GM10847 (cell line): Measurements from ENCODE around the gene PEX5.

Experiments used
- POLR2A ChIP-seq: IDR thresholded peaks from 2 replicates; pipeline ENCODE4 v1.6.1; 2011; ENCODE audit not compliant: insufficient read length; ENCODE audit errors: extremely low read depth

Gene PEX5

DNA sequence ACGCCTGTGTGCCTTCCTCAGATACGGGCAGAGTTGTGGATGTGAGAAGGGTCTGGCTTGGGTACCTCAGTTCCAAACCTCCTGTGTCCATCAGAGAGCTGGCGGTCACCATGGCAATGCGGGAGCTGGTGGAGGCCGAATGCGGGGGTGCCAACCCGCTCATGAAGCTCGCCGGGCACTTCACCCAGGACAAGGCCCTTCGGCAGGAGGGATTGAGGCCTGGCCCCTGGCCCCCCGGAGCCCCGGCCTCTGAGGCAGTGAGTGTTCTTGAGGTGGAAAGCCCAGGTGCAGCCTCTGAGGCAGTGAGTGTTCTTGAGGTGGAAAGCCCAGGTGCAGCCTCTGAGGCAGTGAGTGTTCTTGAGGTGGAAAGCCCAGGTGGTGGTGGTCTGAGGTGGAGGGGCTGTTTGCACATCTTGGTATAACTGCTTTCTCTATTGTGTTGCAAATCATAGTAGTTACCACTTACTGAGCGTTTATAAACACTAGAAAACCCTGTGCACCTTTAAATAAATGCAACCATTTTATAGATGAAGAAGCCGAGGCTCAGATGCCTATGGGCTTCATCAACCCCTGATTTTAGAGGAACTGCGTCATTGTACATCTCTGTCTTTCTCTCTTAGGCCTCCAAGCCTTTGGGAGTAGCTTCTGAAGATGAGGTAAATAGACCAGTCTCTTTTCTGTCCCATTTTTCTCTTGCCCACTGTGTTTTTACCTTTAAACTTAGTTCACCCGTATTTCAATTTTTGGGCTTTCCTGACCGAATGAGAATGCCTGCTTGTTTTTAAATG lies 976 bp downstream of the PEX5 start:
- no peak for TF ChIP-seq POLR2A

DNA sequence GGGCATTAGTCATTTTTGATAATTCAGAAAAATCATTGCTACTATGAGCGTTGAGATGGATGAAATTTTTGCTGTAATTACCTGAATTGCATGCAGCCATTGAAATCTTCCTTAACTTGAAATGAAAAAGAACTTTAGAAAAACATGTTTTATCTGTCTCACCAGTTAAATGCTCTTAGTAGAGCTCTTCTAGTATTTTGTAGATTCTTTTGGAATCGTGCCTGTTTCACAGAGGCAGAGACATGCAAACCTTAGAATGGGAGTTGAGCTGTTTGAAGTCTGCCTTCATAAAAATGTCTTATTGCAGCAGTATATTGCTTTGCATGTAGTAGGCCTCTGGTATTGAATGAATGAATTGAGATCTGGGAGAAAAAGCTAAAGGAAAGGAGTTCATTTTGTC lies 4.2 kb downstream of the PEX5 start:
- no peak for TF ChIP-seq POLR2A

DNA sequence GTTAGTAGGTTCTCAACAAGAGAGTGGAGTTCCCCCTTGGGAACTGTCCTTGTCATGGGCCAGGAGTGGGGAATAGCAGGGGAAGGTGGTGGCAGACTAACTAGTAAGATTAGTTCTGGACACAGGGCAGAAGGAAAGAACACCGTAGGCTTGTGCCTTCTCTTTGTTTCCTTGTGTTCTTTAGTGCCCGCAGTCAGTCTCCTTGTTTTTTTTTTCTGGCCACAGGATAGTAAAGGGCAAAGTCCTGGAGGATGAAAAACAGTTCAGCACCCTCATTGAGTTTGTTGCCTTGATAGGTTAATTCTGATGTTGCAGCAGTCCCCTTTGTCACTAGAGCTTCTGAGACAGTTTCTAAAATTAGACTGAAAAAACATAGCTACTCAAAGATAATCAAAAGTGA lies 8.4 kb downstream of the PEX5 start:
- TF ChIP-seq POLR2A: no peak

DNA sequence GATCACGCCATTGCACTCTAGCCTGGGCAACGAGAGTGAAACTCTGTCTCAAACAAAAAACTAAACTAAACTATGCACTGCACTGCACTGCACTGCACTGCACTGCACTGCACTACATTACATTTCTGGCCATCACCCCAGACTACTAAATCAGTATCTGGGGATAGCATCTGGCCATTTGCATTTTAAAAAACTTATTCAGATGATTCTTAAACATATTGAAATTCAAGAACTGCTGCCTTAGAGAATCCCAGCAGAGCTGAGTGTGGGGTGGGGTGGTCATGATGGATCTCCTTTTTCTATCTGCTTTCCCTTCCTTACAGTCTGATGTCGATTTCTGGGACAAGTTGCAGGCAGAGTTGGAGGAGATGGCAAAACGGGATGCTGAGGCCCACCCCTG lies 13.6 kb downstream of the PEX5 start:
- TF ChIP-seq POLR2A: no peak

DNA sequence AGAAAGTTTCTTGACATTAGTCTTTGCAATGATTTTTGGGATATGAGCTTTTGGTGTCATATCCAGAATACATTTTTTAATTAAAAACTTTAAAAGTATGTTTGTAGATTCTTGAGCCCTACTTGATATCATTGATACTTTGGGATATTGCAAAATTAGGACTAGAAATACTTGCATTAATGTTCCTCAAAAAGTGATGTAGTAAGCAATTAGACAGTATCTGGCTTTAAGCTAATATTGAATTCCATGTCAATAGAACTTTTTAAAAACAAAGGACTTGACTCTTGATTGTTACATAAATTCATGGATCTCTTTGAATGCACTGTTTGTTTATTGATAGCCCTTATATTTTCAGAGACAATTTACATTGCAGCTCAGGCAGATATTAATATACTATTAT lies 15.6 kb downstream of the PEX5 start:
- no peak for TF ChIP-seq POLR2A

DNA sequence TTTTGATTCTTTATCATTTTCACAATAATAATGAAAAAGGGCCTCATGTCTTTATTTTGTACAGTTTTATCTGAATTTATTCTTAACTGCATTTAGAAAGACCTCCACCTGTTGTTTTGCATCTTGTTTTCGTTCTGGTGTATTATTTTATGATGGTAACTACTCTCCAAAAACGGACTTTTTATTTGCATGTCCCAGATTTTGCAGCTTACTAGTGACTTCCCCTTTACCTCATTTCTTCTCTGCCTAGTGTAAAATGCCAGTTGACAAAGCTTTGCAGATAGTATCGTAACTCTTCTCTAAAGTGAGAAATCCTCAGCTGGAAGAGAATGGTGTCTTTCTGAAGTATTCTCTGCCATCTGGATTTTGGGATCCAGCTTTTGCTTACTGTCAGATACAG lies 17.2 kb downstream of the PEX5 start:
- no peak for TF ChIP-seq POLR2A

DNA sequence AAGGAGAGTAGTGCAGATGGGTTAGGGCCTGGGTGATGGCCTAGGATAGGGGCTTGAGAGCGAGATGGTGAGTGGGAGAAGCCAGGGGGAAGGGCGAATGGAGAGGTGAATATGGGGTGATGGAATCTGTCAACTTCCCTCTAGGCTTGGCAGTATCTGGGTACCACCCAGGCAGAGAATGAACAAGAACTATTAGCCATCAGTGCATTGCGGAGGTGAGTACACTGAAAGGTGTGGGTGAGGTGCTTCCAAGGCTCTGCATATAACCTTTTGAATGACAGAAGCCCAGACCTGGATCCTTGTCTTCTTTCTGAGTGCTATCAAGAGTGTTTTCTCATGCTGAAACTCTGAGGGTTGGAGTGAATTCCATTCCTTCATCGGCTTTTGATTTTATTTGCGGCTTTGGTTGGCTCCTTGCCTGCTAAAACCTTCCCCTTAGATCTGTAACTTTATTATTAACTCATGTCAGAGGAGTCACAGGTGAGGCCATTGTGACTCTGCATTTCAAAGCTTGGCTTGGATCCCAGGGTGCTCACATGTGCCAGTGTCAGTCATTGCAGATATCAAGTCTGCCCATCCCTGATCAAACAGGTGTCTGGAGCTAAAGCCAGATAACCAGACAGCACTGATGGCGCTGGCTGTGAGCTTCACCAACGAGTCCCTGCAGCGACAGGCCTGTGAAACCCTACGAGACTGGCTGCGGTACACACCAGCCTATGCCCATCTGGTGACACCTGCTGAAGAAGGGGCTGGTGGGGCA lies 18.6 kb downstream of the PEX5 start:
- no peak for TF ChIP-seq POLR2A

DNA sequence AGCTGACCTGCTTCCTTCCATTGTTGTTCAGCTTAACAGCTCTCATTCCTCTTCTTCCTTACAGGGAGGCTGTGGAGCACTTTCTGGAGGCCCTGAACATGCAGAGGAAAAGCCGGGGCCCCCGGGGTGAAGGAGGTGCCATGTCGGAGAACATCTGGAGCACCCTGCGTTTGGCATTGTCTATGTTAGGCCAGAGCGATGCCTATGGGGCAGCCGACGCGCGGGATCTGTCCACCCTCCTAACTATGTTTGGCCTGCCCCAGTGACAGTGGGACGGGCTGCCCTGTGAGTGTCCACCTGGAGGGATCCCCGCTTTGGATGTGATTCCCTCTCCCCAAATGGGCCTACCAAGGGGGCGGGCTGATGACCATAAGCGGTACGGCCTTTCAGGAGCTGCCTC lies 20.5 kb downstream of the PEX5 start:
- no peak for TF ChIP-seq POLR2A

DNA sequence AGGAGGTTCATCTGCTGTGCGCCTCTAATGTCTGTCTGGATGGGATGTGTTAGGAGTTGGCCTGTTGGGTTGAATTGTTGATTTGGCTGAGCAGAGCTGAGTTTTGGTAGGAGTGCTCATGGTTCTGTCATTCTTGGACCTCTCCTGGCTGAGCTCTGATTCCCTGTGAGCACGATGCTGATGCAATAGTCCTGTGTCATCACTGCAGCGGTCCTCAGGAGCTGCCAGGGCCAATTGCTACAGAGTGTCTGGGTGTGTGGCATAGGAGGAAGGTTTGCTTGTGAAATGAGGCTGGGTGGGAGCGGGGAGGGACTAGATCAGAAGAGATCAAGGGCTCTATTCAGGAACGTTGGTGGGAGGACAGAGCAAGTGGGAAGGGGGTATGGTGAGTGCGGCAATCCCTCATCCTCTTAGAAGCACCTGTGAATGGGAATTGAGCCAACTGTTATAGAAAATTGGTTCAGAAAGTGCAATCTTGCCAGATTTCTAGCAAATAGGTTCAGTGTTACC lies 21.2 kb downstream of the PEX5 start:
- no peak for TF ChIP-seq POLR2A

DNA sequence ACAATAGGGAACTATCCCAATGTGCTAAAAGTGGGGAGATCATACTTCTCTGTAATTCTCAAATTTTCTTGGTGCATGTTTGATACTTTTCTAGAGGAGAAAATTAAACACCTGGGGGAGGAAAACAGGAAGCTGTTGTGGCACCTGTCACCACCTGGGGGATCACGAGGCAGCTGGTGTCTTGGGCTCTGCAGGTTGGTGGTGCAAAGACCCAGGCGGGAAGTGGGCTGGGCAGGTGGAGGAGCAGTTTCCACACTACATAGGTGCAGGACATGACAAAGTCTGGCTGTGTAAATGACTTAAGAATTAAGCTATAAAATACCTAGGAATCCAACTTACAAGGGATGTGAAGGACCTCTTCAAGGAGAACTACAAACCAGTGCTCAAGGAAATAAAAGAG lies 23.2 kb downstream of the PEX5 start:
- no peak for TF ChIP-seq POLR2A

DNA sequence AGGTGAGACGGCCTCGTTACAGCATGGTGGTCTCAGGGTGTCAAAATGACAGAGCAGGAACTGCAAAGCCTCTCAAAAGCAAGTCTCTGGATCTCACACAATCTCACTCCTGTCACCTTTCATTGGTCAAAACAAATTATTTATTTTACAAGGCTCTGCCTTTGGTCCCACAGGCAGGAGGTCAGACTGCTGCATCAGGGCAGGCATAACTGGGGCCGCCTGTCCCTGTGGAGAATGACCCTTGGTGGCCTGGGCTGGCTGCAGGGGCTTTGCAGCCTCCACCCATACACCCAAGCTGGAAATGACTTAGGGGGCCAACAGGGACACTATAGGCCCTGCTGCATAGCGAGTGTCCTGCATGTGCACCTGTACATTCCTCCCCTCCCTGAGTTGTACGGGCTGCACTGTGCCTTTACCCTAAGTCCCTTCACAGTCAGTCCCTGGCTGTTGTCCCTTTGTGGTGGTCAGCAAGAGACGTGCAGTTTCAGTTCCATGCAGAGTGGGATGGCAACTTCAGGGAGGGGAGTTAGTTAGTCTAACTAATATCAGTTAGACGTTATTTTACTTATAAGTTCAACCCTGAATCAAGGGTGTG lies 28.1 kb downstream of the PEX5 start:
- TF ChIP-seq POLR2A: no peak

DNA sequence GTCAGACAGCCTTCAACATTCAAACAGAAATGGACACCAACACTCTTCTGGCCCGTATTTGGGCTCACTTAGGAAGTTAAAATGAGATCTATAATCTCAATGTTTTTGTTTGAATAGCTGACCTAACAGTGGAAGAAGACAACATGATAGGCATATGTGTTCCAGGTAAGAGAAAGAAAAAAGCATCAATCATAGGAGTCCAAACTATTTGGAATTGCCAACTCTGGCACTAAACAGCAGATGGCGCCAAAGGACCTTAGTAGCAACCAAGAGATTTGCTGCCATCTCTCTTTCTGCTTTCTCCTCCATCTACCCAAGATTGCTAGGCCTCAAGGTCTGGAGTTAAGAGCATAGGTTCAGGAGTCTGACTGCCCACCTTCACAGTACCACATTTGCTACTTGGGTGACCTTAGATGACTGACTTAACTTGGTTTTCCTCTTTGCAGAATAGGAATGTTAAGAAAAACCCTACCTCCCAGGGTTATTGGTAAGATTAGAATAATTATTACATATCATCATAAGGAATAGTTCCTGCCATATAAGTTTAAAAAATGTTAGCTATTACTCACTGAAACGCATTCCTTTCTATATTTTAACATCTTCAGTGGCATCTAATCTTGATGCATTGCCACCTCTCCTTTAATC lies 30.2 kb downstream of the PEX5 start:
- TF ChIP-seq POLR2A: no peak

DNA sequence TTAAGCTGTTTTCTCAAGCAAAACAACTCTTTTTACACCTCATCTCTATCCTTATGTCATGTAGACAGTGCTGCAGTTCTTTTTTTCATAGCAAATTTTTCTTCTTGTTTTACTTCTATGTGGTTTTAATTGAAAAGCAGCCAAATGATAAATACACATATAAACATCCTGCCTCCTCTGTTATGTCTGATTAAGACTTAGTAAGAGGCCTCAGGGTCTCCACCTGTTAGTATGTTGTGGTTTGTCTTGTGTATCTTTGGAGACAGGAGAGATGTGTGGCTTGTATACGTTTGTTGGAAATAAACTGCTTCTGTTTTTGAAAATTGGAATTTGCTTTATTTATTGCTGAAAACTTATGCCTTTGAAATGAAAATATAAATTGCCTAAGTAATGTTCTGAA lies 32.0 kb downstream of the PEX5 start:
- no peak for TF ChIP-seq POLR2A

DNA sequence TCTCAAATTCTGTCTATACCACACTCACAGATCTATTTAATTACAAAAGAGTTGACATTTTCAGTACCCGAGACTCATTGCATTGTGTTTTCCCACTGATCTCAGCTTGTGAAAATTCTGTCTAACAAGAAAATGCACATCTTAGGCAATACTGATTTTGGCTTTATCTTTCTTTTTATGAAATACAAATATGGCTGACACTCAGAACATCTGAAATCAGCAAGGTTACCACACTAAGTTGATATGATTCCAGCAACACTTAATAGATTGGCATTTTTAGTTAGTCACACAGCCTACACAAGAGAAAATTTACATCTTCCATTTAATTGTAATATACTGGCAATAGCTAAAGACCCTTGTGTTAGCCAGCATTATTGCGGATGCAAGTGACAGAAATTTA lies 40.3 kb downstream of the PEX5 start:
- TF ChIP-seq POLR2A: no peak

DNA sequence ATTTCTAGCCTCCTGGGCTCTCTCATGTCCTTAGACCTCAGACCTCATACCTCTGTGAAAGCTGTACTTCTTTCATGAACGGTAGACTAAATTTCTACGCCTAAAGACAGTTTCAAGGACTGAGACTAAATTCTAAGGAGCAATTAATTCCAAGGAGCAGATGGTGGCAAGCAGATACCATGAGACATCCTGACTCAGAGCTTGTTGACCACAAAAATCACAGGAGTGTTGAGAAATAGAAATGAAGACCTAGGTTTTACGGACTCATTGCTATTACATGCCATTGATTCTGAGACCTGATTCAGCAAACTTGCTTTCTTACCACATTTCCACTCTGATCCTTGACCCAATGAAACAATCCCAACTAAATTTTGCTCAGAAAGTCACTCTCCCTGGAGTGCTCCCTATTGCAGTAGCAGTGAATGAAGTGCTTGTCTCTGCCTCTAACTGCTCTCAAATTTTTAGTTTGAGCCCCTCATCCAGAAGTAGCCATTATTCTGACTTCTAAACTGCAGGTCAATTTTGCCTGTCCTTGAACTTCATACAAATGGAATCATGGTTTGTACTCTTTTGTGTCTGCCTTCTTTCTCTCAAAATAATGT lies 52.0 kb downstream of the PEX5 start:
- TF ChIP-seq POLR2A: no peak

DNA sequence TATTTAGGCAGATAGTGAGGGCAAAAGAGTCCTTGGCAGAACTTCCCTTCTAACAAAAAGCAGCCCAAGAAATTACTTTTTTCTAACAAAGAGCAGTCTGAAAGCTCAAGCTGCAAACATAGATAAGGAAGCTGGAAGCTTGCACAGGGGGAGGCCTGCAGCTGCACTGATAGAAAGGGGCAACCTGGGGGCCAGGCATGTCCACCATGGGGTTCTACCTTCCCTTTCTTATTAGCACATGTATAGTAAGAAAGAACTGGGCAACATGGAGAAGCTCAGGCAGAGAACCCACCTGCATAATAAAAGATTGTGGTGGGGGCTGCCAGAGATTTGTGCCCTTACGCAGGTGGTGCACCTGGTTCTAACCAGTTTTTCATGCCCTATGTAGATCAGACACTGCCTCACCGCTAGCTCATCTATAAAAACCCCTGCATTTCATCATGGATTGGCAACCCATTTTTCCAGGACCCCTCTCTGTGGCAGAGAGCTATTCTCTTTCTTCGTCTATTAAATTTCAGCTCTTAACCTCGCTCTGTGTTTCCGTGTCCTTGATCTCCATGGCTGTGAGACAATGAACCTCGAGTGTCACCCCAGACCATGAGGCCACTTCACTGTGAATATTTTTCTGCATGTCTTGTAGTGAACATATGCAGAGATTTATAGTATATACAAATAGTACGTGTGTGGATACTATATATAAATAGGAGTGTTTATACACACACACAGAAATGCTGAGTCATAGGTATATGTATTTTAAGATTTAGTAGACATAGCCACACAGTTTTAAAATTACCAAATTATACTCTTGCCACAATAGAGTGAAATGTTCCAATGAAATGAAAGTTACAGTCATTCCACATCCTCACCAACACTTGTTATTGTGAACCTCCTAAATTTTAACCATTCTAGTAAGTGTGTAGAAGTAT lies 53.0 kb downstream of the PEX5 start:
- TF ChIP-seq POLR2A: no peak
